Astrocyte (in vitro differentiated cells and primary cell): ENCODE results near the gene SPATA17.

Source experiments
- CTCF ChIP-seq: IDR thresholded peaks from 2 replicates; pipeline ENCODE4 v1.5.1; 2011; ENCODE audit warnings: low read depth, mild to moderate bottlenecking, inconsistent platforms, low read length, moderate library complexity; ENCODE audit not compliant: insufficient read depth
- EZH2 ChIP-seq: IDR thresholded peaks from 2 replicates; pipeline ENCODE4 v1.6.1; 2012; ENCODE audit warnings: mild to moderate bottlenecking, low read length, inconsistent platforms; ENCODE audit not compliant: insufficient read depth

- TF ChIP-seq CTCF (no peak), EZH2 (no peak)
These were observed 236.4 kb downstream of the SPATA17 start for GRCh38 chr1:217867446-217867995.
